Fibroblast of lung (primary cell): ENCODE results near the gene HDAC6. TPM values are rescaled to one million over a fixed set of nuclear protein-coding genes. Genes with fewer than 3 reads are reported as not detected.
"Not testable (repeated sequence)": the region's sequence is repeated elsewhere in the genome, so short reads cannot be mapped to it uniquely, and the experiment has no call there.

Experiments used
- DNase-seq, 2 donors: peaks; one replicate each; pipeline versions ENCODE4 v3.0.0 to v3.0.0-alpha.2; 2010; ENCODE audit warnings: low read depth in 2 of 2
- H2AFZ ChIP-seq: 2 replicates; pipeline ENCODE4 v1.5.1; 2012; ENCODE audit warnings: low read length, control low read depth, inconsistent platforms
- H3K27ac ChIP-seq: 2 replicates; pipeline ENCODE4 v1.5.1; 2011; ENCODE audit warnings: low read length, control low read depth; ENCODE audit not compliant: insufficient read depth
- H3K27me3 ChIP-seq: 2 replicates; pipeline ENCODE4 v1.5.1; 2011; ENCODE audit warnings: mild to moderate bottlenecking, low read length; ENCODE audit not compliant: control insufficient read depth, insufficient read depth
- H3K36me3 ChIP-seq: 2 replicates; pipeline ENCODE4 v1.5.1; 2011; ENCODE audit warnings: low read length; ENCODE audit not compliant: control insufficient read depth, insufficient read depth
- H3K4me1 ChIP-seq: 2 replicates; pipeline ENCODE4 v1.5.1; 2011; ENCODE audit warnings: low read length; ENCODE audit not compliant: control insufficient read depth, insufficient read depth; ENCODE audit errors: extremely low read depth
- H3K4me2 ChIP-seq: 2 replicates; pipeline ENCODE4 v1.5.1; 2011; ENCODE audit warnings: low read length, control low read depth; ENCODE audit not compliant: insufficient read depth; ENCODE audit errors: extremely low read depth
- H3K4me3 ChIP-seq, 4 experiments: fragments of 200-600 bp in 1 of 4; sonication (generic) in 1 of 4; replicated peaks in 1 of 4; 2 replicates each; pipeline ENCODE4 v1.5.1; 2011 to 2016; ENCODE audit warnings: low read length in 4 of 4, low read depth in 3 of 4, mild to moderate bottlenecking in 3 of 4, control low read depth in 2 of 4, inconsistent platforms in 1 of 4, mixed read lengths in 1 of 4; ENCODE audit not compliant: insufficient read depth in 1 of 4; ENCODE audit errors: control extremely low read depth in 1 of 4
- H3K79me2 ChIP-seq: 2 replicates; pipeline ENCODE4 v1.5.1; 2012; ENCODE audit warnings: mild to moderate bottlenecking, low read length, inconsistent platforms; ENCODE audit not compliant: control insufficient read depth, insufficient read depth
- H3K9ac ChIP-seq: 2 replicates; pipeline ENCODE4 v1.5.1; 2011; ENCODE audit warnings: mild to moderate bottlenecking, low read length, control low read depth; ENCODE audit not compliant: insufficient read depth
- H3K9me3 ChIP-seq: 2 replicates; pipeline ENCODE4 v1.5.1; 2012; ENCODE audit warnings: low read depth, low read length; ENCODE audit not compliant: control insufficient read depth, insufficient read depth
- H4K20me1 ChIP-seq: 2 replicates; pipeline ENCODE4 v1.5.1; 2011; ENCODE audit warnings: low read length; ENCODE audit not compliant: control insufficient read depth, insufficient read depth; ENCODE audit errors: extremely low read depth
- EZH2 ChIP-seq: IDR thresholded peaks from 2 replicates; pipeline ENCODE4 v1.5.1; 2012; ENCODE audit warnings: low read length, control low read depth, mild to moderate bottlenecking; ENCODE audit errors: missing control alignments
- polyA plus RNA-seq, 2 donors: library from polyadenylated mRNA; depleted of rRNA in 1 of 2; stranded (reverse) in 1 of 2; unstranded in 1 of 2; fragments of >200 nt; gene quantifications; 2 replicates each; pipeline ENCODE4 v1.2.1, GENCODE V29; 2011 to 2012; ENCODE audit warnings: missing spikeins in 1 of 2
- total RNA-seq: library from RNA; depleted of rRNA; stranded (reverse); fragments of >200 nt; gene quantifications from 2 replicates; pipeline ENCODE4 v1.2.1, GENCODE V29; 2014
- TF ChIP-seq, protein P1 (sequence below), 2 donors: IDR thresholded peaks in 1 of 2; conservative IDR thresholded peaks in 1 of 2; 1 replicate in 1 of 2; 2 replicates in 1 of 2; pipeline ENCODE4 v1.5.1; 2011 to 2012; ENCODE audit warnings: low read length in 2 of 2, control low read depth in 1 of 2, inconsistent platforms in 1 of 2, low read depth in 1 of 2, mild to moderate bottlenecking in 1 of 2

The HDAC6 gene
- total and polyA plus RNA-seq, 2 donors (not counting 1 experiment from before 2014, with no cell fraction given) = 20.0 to 32.5 TPM

DNA sequence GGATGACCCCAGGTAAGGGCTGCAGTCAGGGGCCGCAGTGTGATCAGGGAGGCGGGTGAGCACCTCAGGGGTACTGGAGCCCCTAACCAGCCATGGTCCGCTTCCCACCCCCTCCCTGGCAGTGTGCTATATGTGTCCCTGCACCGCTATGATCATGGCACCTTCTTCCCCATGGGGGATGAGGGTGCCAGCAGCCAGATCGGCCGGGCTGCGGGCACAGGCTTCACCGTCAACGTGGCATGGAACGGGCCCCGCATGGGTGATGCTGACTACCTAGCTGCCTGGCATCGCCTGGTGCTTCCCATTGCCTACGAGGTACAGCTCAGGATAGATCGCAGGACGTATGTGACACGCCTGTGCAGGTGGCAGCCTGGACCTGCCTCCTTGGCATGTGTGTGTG is 16.2 kb downstream of the HDAC6 start:
- Histone ChIP-seq H3K27ac (no peak overlapping the region), H3K9ac (no peak overlapping the region), H3K36me3 (no peaks in the 10 kb centered on the region), H3K4me3 (no peak overlapping the region), H3K4me2 (no peak overlapping the region), H3K9me3 (no peaks in the 10 kb centered on the region), H4K20me1 (no peaks in the 10 kb centered on the region), H2AFZ (no peak overlapping the region), H3K4me1 (no peaks in the 10 kb centered on the region), H3K79me2 (no peaks in the 10 kb centered on the region), H3K27me3 (no peaks in the 10 kb centered on the region)
- no peak for DNase-seq
- TF ChIP-seq EZH2 = no peak
- TF ChIP-seq, protein P1, sequence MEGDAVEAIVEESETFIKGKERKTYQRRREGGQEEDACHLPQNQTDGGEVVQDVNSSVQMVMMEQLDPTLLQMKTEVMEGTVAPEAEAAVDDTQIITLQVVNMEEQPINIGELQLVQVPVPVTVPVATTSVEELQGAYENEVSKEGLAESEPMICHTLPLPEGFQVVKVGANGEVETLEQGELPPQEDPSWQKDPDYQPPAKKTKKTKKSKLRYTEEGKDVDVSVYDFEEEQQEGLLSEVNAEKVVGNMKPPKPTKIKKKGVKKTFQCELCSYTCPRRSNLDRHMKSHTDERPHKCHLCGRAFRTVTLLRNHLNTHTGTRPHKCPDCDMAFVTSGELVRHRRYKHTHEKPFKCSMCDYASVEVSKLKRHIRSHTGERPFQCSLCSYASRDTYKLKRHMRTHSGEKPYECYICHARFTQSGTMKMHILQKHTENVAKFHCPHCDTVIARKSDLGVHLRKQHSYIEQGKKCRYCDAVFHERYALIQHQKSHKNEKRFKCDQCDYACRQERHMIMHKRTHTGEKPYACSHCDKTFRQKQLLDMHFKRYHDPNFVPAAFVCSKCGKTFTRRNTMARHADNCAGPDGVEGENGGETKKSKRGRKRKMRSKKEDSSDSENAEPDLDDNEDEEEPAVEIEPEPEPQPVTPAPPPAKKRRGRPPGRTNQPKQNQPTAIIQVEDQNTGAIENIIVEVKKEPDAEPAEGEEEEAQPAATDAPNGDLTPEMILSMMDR (conservative IDR thresholded peaks at IDR 0.05 in 1 of 2, IDR thresholded peaks at IDR 0.05 in 1 of 2; ENCODE audit: low read depth in 1 of 2, low read length in 2 of 2) = no peak

GRCh38 chrX:48818866-48819265 is 17.0 kb downstream of the HDAC6 start:
- Histone ChIP-seq H3K4me1 (no peaks in the 10 kb centered on the region), H3K4me2 (no peak overlapping the region), H3K27ac (no peak overlapping the region), H3K9me3 (no peaks in the 10 kb centered on the region), H3K27me3 (no peaks in the 10 kb centered on the region), H3K4me3 (no peak overlapping the region), H2AFZ (no peak overlapping the region), H4K20me1 (no peaks in the 10 kb centered on the region), H3K36me3 (no peaks in the 10 kb centered on the region), H3K9ac (no peak overlapping the region), H3K79me2 (no peaks in the 10 kb centered on the region)
- TF ChIP-seq, protein P1 (conservative IDR thresholded peaks at IDR 0.05 in 1 of 2, IDR thresholded peaks at IDR 0.05 in 1 of 2; ENCODE audit: low read depth in 1 of 2, low read length in 2 of 2) = no peak
- DNase-seq = no peak

DNA sequence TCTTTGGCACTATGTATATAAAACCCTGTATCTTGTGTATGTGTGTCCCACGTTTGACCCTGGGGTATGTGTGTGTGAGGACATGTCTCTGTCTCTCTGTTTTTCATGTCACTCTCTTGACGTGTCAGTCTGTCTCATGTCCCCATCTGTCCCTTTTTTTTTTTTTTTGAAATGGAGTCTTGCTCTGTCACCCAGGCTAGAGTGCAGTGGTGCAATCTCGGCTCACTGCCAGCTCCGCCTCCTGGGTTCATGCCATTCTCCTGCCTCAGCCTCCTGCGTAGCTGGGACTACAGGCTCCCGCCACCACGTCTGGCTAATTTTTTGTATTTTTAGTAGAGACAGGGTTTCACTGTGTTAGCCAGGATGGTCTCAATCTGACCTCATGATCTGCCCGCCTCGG is 17.5 kb downstream of the HDAC6 start:
- not testable (repeated sequence) for H2AFZ ChIP-seq, H3K27me3 ChIP-seq, H3K9me3 ChIP-seq, H3K4me1 ChIP-seq, H3K79me2 ChIP-seq, H3K9ac ChIP-seq, DNase-seq, H3K4me2 ChIP-seq, H3K36me3 ChIP-seq, H3K4me3 ChIP-seq, H3K27ac ChIP-seq, H4K20me1 ChIP-seq

DNA sequence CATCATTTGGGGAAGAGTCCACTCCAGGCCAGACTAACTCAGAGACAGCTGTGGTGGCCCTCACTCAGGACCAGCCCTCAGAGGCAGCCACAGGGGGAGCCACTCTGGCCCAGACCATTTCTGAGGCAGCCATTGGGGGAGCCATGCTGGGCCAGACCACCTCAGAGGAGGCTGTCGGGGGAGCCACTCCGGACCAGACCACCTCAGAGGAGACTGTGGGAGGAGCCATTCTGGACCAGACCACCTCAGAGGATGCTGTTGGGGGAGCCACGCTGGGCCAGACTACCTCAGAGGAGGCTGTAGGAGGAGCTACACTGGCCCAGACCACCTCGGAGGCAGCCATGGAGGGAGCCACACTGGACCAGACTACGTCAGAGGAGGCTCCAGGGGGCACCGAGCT is 21.2 kb downstream of the HDAC6 start:
- Histone ChIP-seq H4K20me1 (no peaks in the 10 kb centered on the region), H3K36me3 (no peaks in the 10 kb centered on the region), H2AFZ (no peak overlapping the region), H3K27ac (no peak overlapping the region), H3K79me2 (no peaks in the 10 kb centered on the region), H3K9me3 (no peaks in the 10 kb centered on the region), H3K4me1 (no peaks in the 10 kb centered on the region), H3K27me3 (no peaks in the 10 kb centered on the region), H3K4me2 (no peak overlapping the region), H3K9ac (no peak overlapping the region), H3K4me3 (no peak overlapping the region)
- DNase-seq = no peak
- TF ChIP-seq, protein P1 (conservative IDR thresholded peaks at IDR 0.05 in 1 of 2, IDR thresholded peaks at IDR 0.05 in 1 of 2; ENCODE audit: low read depth in 1 of 2, low read length in 2 of 2) = no peak
- TF ChIP-seq EZH2 = no peak
